Adipocyte (in vitro differentiated cells): Measurements from ENCODE around the gene TXNRD1.
A peak's percentile ranks its signal among the peaks of the same experiment; 100 is the strongest.
"Not testable (repeated sequence)": the region's sequence is repeated elsewhere in the genome, so short reads cannot be mapped to it uniquely, and the experiment has no call there.

Experiments used
- DNase-seq: peaks from one replicate; pipeline ENCODE4 v3.0.0-alpha.2; 2015; ENCODE audit warnings: low read depth
- H3K27me3 ChIP-seq: replicated peaks from 2 replicates; pipeline ENCODE4 v1.7.0; 2013; ENCODE audit warnings: mild to moderate bottlenecking, low read length, moderate library complexity; ENCODE audit not compliant: control insufficient read depth, insufficient read depth
- H3K36me3 ChIP-seq: 2 replicates; pipeline ENCODE4 v1.7.0; 2013; ENCODE audit warnings: low read length, mild to moderate bottlenecking, moderate library complexity; ENCODE audit not compliant: control insufficient read depth, insufficient read depth, severe bottlenecking
- H3K4me1 ChIP-seq: 2 replicates; pipeline ENCODE4 v1.7.0; 2013; ENCODE audit warnings: mild to moderate bottlenecking, low read length, moderate library complexity; ENCODE audit not compliant: control insufficient read depth, insufficient read depth
- H3K4me3 ChIP-seq: 2 replicates; pipeline ENCODE4 v1.7.0; 2013; ENCODE audit warnings: mild to moderate bottlenecking, low read length, moderate library complexity
- H3K9ac ChIP-seq: 2 replicates; pipeline ENCODE4 v1.7.0; 2013; ENCODE audit warnings: mild to moderate bottlenecking, low read length, moderate library complexity
- H3K9me3 ChIP-seq: 2 replicates; pipeline ENCODE4 v1.7.0; 2013; ENCODE audit warnings: mild to moderate bottlenecking, low read length, moderate library complexity; ENCODE audit not compliant: control insufficient read depth

TXNRD1 gene

DNA sequence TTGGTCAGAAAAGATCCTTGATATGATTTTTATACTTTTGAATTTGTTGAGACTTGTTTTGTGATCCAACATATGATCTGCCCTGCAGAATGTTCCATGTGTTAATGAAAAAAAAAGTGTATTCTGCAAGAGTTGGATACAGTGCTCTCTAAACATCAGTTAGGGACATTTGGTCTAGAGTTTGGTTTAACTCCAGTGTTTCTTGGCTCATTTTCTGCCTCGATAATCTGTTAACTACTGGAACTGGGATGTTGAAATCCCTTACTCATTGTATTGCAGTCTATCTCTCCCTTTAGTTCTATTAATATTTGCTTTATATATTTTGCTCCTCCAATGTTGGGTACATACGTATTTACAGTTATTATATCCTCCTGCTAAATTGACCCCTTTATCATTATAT, 18.3 kb upstream of the TXNRD1 start:
- Histone ChIP-seq H3K9ac (peak overlapping the region; percentile 69), H3K36me3 (no peaks in the 10 kb centered on the region), H3K4me1 (peaks cover 16% of the 10 kb centered on the region), H3K9me3 (peaks cover 7% of the 10 kb centered on the region), H3K27me3 (no peaks in the 10 kb centered on the region), H3K4me3 (peak overlapping the region; percentile 21)
- DNase-seq: peak; percentile 87

DNA sequence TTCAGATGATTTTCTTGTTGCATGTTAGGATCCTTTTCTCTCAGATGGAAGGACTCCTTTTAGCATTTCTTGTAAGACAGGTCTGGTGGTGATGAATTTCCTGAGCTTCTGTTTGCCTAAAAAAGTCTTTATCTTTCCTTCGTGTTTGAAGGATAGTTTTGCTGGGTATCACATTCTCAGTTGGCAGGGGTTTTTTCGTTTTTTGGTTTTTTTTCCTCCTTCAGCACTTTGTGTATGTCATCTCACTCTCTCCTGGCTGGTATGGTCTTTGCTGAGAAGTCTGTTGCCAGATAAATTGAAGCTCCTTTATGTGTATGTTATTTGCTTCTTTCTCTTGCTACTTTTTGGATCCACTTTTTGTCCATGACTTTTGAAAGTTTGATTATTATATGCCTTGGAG, 15.6 kb upstream of the TXNRD1 start:
- no peak for DNase-seq
- H3K4me3 ChIP-seq: no peak overlapping the region
- H3K9me3 ChIP-seq: peaks cover 7% of the 10 kb centered on the region
- no peak overlapping the region for H3K9ac ChIP-seq
- no peaks in the 10 kb centered on the region for H3K36me3 ChIP-seq
- peaks cover 16% of the 10 kb centered on the region for H3K4me1 ChIP-seq
- H3K27me3 ChIP-seq: no peaks in the 10 kb centered on the region

DNA sequence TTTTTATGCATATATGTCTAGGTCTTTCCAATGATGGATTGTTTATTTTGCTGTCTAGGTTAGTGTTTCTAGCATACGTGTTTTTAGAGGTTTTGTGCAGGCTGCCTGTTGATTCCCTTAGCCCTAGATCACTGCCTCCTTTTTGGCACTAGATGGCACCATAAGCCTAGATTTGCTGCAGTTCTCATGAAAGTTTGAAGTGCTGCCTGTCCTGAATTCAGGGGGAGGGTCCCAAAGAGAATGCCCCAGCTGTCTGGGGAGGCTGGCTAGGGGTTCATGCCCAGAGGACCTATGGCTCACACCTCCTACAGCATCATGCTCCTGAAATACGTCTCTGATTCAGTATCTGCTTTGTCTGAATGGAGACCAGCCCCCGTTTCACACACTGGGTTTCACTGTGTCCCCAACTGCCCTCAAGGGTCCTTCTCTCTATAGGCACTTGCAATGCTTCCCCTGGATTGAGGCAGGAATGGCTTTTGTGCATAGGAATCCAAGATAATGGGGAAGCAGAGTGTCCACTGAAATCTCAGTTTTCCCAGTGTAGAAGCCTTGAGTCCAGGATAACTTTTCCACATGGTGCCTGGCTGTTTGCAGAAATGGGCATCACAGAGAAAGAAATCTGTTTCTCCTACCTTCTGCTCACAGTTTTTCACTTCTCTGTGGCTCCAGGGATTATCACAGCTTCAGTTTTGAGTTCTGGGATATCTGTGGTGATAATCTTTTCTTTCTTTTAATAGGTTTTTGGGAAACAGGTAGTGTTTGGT, 14.2 kb upstream of the TXNRD1 start:
- no peak overlapping the region for H3K4me3 ChIP-seq
- peak; percentile 84 for DNase-seq
- H3K27me3 ChIP-seq: no peaks in the 10 kb centered on the region
- H3K4me1 ChIP-seq: peaks cover 15% of the 10 kb centered on the region
- peak overlapping the region; percentile 8 for H3K9ac ChIP-seq
- no peaks in the 10 kb centered on the region for H3K36me3 ChIP-seq
- H3K9me3 ChIP-seq: peaks cover 7% of the 10 kb centered on the region

DNA sequence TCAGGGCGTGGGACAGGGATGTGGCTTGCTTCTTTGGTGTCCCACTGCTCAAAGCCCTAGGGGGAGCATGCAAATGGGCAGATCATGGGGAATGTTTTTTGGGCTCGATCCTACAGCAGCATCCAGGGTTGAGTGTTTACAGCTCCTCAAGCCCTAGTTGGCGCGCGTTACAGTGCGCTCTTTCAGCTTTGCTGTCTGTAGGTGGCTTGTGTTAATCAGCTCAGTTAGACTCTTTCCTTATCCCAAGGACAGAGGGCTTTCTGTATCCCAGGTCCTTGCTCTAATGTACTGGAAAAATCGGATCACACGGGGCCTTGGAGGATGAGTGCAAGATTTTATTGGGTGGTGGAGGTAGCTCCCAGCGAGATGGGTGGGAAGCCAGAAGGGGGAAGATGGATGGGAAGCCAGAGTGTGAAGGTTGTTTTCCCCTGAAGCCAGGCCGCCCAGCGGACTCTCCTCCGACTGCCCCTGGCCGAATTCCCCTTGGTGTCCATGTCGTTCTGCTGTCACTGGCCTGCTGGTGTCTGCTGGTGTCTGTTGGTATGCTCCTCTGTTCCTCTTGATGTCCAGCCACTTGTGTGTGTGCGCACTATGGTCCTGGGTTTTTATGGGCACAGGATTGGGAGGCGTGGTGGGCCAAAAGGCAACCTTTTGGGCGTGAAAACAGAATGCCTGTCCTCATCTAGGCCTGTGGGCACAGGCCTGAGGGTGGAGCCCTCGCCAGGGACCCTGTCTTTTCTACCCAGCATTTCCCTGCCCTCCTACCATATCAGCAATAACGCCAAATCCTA, 10.7 kb upstream of the TXNRD1 start:
- Histone ChIP-seq H3K4me1 (no peaks in the 10 kb centered on the region), H3K36me3 (no peaks in the 10 kb centered on the region), H3K27me3 (no peaks in the 10 kb centered on the region), H3K4me3 (no peak overlapping the region), H3K9me3 (peaks cover 5% of the 10 kb centered on the region), H3K9ac (no peak overlapping the region)
- DNase-seq: no peak

DNA sequence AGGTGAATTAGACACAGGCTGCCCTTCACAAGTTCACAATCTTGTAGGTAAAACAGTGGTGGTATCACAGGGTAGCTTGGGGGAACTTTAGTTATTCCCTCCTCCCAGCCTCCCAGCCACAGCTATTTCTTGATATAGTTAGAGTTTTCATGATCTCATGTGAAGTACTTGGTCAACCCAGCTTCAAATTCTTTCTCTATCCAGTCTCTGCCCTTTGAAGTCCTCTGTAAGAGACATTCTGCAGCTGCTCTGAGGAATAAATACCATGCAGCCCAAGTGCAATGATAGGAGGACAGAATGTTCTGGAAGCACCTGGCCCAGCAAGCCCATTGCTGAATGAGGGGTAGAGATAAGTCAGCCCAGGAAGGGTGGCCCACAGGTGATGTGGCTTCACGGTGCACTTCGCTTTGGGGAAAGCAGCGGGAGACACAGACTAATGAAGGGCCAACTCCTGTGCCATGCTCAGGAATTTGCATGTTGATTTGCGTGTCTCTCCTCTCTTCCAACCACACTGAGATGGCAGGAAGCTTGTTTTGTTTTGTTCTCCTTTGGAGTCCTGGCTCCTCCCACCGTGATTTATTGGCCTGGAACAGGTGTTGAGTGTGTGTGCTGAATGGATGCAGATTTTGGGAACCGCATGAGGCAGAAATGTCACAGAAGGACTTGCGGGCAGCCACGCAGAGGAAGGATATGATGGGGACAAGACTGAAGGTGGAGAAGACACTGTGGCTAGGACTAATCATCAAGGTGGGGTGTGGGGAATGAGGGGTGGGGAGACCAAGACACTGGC, 8.0 kb upstream of the TXNRD1 start:
- H3K4me1 ChIP-seq: no peaks in the 10 kb centered on the region
- DNase-seq: peak; percentile 67
- H3K9me3 ChIP-seq: no peaks in the 10 kb centered on the region
- H3K36me3 ChIP-seq: no peaks in the 10 kb centered on the region
- H3K4me3 ChIP-seq: no peak overlapping the region
- no peaks in the 10 kb centered on the region for H3K27me3 ChIP-seq
- no peak overlapping the region for H3K9ac ChIP-seq

DNA sequence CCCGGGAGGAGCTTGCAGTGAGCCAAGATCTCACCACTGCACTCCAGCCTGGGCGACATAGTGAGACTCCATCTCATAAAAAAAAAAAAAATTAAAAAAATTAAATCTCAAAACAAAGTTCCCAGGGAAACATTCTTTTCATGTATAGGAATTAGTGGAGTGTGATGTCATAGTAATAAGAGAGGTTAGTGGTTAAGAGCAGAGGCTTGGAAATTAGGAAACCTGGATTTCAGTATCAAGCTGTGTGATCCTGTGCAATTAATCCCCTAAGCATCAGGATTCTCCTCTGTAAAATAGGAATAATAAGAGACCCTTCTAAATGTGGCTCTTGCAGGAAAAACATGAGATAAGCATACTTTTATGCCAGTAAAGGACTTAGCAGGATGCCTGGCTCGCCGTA, 3.1 kb upstream of the TXNRD1 start:
- Histone ChIP-seq H3K4me1 (peaks cover 17% of the 10 kb centered on the region), H3K4me3 (no peak overlapping the region), H3K9me3 (no peaks in the 10 kb centered on the region), H3K9ac (no peak overlapping the region), H3K27me3 (no peaks in the 10 kb centered on the region), H3K36me3 (no peaks in the 10 kb centered on the region)
- DNase-seq: peak; percentile 56

DNA sequence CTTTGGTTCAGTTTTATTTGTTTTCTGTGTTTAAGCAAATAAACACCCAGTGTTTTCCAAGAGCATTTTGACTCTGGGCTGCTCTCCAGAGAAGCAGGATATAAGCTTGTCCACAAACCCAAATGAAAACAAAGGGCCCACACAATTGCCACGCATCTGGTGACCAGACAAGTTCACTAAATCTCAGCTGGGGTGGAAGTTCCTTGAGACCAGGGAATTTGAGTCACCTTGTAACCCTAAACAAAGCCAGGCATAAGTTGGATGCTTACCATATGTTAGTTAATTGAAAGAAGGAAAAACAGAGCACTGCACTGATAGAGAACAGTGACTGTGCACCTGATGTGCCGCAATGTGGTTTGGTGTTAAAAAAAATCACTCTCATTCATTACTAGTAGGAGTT, 1.6 kb upstream of the TXNRD1 start:
- no peaks in the 10 kb centered on the region for H3K36me3 ChIP-seq
- H3K27me3 ChIP-seq: no peaks in the 10 kb centered on the region
- peak; percentile 92 for DNase-seq
- no peaks in the 10 kb centered on the region for H3K9me3 ChIP-seq
- peak overlapping the region; percentile 24 for H3K9ac ChIP-seq
- H3K4me3 ChIP-seq: no peak overlapping the region
- H3K4me1 ChIP-seq: peaks cover 23% of the 10 kb centered on the region

DNA sequence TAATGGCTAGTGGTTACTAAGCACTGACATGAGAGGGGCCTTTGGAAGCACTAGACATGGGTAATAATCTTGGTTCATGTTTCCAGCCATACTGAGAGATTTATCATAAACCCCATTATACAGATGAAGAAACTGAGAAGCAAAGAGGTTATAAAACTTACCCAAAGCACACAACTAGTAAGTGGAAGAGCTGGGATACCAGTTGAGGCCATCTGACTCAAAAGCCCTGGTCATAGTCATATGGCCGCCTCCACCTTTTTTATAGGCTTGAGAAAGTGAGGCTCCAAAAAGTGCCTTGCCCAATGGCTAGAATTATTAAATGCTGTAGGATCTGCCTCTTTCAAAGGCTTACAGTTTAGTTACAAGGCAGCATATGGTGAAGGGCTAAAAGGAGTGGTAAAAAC, 944 bp downstream of the TXNRD1 start:
- H3K27me3 ChIP-seq: no peaks in the 10 kb centered on the region
- peak overlapping the region; percentile 97 for H3K9ac ChIP-seq
- H3K4me3 ChIP-seq: peak overlapping the region; percentile 89
- no peaks in the 10 kb centered on the region for H3K36me3 ChIP-seq
- peaks cover 43% of the 10 kb centered on the region for H3K4me1 ChIP-seq
- no peaks in the 10 kb centered on the region for H3K9me3 ChIP-seq
- DNase-seq: no peak

DNA sequence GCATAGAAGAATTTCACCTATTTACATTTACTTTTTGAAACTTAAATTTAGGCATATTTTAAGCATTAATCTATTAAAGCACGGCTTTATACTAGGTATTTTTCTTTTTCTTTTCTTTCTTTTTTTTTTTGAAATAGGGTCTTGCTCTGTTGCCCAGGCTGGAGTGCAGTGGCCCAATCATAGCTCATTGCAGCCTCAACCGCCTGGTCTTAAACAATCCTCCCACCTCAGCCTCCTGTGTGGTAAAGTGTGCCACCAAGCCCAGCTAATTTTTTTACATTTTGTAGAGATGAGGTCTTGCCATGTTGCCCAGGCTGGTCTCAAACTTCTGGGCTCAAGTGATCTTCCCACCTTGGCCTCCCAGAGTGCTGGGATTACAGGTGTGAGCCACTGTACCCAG, 2.9 kb downstream of the TXNRD1 start:
- H3K36me3 ChIP-seq, DNase-seq, H3K27me3 ChIP-seq, H3K9me3 ChIP-seq: not testable (repeated sequence)
- Histone ChIP-seq H3K4me3 (peak overlapping the region; percentile 61), H3K9ac (peak overlapping the region; percentile 82), H3K4me1 (peaks cover 43% of the 10 kb centered on the region)

DNA sequence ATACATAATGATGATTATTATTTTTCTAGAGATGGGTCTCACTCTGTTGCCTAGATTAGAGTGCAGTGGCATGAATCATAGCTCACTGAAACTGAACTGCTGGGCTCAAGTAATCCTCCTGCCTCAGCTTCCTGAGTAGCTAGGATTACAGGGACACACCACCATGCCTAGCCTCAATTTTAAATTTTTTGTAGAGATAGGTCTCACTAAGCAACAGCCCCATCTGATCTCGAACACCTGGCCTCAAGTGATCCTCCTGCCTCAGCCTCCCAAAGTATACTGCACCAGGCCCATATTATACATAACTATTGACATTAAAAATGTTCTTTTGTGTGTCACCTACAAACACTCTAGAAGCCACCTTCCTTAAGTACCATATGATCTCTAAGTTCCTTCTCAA, 3.4 kb downstream of the TXNRD1 start:
- Histone ChIP-seq H3K4me1 (peaks cover 41% of the 10 kb centered on the region), H3K27me3 (no peaks in the 10 kb centered on the region), H3K9ac (peak overlapping the region; percentile 82)

DNA sequence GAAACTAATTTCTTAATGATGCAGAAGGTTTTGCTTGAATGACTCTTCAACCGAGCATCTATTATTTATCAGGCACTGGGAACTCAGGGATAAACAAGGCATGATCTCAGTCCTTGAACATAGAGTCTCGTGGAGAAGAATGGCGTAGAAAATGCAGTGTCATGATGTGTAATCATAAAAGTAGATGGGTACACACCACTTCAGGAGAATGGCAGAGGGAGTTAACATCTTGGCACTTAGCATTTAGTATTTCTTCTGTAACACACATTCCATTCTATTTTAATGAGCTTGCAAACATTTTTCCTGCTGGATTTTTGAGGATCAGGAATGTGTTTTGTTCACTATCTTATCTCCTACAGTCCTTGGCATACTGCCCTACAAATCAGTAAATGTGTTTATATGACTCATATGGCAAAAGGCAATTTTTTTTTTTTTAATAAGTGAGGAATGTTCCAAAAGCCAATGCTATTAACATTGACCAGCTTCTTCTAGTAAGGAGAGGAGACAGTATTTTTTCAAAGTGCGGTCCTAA, 3.8 kb downstream of the TXNRD1 start:
- peak overlapping the region; percentile 91 for H3K9ac ChIP-seq
- H3K27me3 ChIP-seq: no peaks in the 10 kb centered on the region
- H3K36me3 ChIP-seq: no peaks in the 10 kb centered on the region
- peak; percentile 95 for DNase-seq
- peak overlapping the region; percentile 72 for H3K4me3 ChIP-seq
- H3K4me1 ChIP-seq: peaks cover 39% of the 10 kb centered on the region
- H3K9me3 ChIP-seq: no peaks in the 10 kb centered on the region

More for the DNA sequence above, 3.4 kb downstream of the TXNRD1 start:
- Histone ChIP-seq H3K9me3 (no peaks in the 10 kb centered on the region), H3K36me3 (no peaks in the 10 kb centered on the region), H3K4me3 (peak overlapping the region; percentile 61)
- DNase-seq: peak; percentile 52
